Adrenal gland (tissue), 5 donors: ENCODE data around the gene UBE2H.

Experiments
- CTCF ChIP-seq, 6 experiments: fragments of 450-650 bp in 4 of 6; fragments of 200-600 bp in 2 of 6; sonication (generic) in 1 of 6; IDR thresholded peaks; 1 replicate in 5 of 6; 2 replicates in 1 of 6; pipeline versions ENCODE4 v1.5.1 to v1.8.0; 2016 to 2021; ENCODE audit warnings: antibody characterized with exemption in 6 of 6, mild to moderate bottlenecking in 2 of 6, moderate library complexity in 1 of 6
- POLR2A ChIP-seq, 2 donors: fragments of 450-650 bp; IDR thresholded peaks; one replicate each; pipeline ENCODE4 v1.6.1; 2017; ENCODE audit warnings: antibody characterized with exemption in 2 of 2, mild to moderate bottlenecking in 2 of 2, moderate library complexity in 1 of 2
- donor health status: DM: no; HTN: no; CAD: no.

GRCh38 chr7:129784783-129785684, 167.7 kb downstream of the UBE2H start:
- TF ChIP-seq CTCF (IDR thresholded peaks at IDR 0.05) (no peak), POLR2A (IDR thresholded peaks at IDR 0.05) (no peak)
